Prostate gland (tissue), 2 donors: ENCODE measurements around the gene FAAP100. TPM values are rescaled to one million over a fixed set of nuclear protein-coding genes. Genes with fewer than 3 reads are reported as not detected.
"Not testable (repeated sequence)": the region's sequence is repeated elsewhere in the genome, so short reads cannot be mapped to it uniquely, and the experiment has no call there.

Experiments
- DNase-seq: peaks from one replicate; pipeline ENCODE4 v3.0.0-alpha.2; 2019; ENCODE audit warnings: low spot score
- H3K27ac ChIP-seq, 2 donors: fragments of 200-600 bp; sonication (generic); 2 replicates each; pipeline ENCODE4 v1.5.1; 2017 to 2019
- H3K27me3 ChIP-seq: fragments of 200-600 bp; sonication (generic); replicated peaks from 2 replicates; pipeline ENCODE4 v1.5.1; 2019; ENCODE audit not compliant: insufficient read depth
- H3K36me3 ChIP-seq, 2 donors: fragments of 200-600 bp; sonication (generic); 1 replicate in 1 of 2; 2 replicates in 1 of 2; pipeline versions ENCODE4 v1.5.1 to v1.8.1; 2017 to 2019
- H3K4me1 ChIP-seq: fragments of 200-600 bp; sonication (generic); replicated peaks from 2 replicates; pipeline ENCODE4 v1.5.1; 2019
- H3K4me3 ChIP-seq, 2 donors: fragments of 200-600 bp; sonication (generic); 2 replicates each; pipeline ENCODE4 v1.5.1; 2017 to 2019
- H3K9me3 ChIP-seq: fragments of 200-600 bp; sonication (generic); 2 replicates; pipeline ENCODE4 v1.5.1; 2017
- CTCF ChIP-seq, 4 experiments: fragments of 200-600 bp in 2 of 4; fragments of 450-650 bp in 2 of 4; sonication (generic) in 2 of 4; IDR thresholded peaks; 1 replicate in 3 of 4; 2 replicates in 1 of 4; pipeline ENCODE4 v1.5.1; 2016 to 2019; ENCODE audit warnings: antibody characterized with exemption in 4 of 4, mild to moderate bottlenecking in 2 of 4, moderate library complexity in 2 of 4
- POLR2A ChIP-seq: fragments of 450-650 bp; IDR thresholded peaks from one replicate; pipeline ENCODE4 v1.6.1; 2016; ENCODE audit warnings: antibody characterized with exemption, mild to moderate bottlenecking
- POLR2AphosphoS5 ChIP-seq: sonication (generic); formaldehyde crosslinking; IDR thresholded peaks from one replicate; pipeline ENCODE4 v1.6.1; 2017; ENCODE audit warnings: antibody characterized with exemption
- WGBS: methylation state at CpG from one replicate; pipeline ENCODE4 v1.1.5; 2018; 5-methylcytosine and 5-hydroxymethylcytosine counted together
- intact Hi-C: fragments of 100-400 bp; cut with DNase I; formaldehyde crosslinking; loops from one replicate; pipeline ENCODE4 v1.14.2; 2022
- total RNA-seq, 2 donors: library from RNA; depleted of rRNA; stranded (reverse); fragments of >200 nt; gene quantifications; one replicate each; pipeline ENCODE4 v1.1.0, GENCODE V29; 2016

Gene FAAP100
- total RNA-seq, 2 donors from 2014 or later = 27.8 to 44.4 TPM

- 66% methylated on average over 20 of the region's 21 CpGs for WGBS
These were observed 18.6 kb downstream of the FAAP100 start for GRCh38 chr17:81533339-81534141.

DNA sequence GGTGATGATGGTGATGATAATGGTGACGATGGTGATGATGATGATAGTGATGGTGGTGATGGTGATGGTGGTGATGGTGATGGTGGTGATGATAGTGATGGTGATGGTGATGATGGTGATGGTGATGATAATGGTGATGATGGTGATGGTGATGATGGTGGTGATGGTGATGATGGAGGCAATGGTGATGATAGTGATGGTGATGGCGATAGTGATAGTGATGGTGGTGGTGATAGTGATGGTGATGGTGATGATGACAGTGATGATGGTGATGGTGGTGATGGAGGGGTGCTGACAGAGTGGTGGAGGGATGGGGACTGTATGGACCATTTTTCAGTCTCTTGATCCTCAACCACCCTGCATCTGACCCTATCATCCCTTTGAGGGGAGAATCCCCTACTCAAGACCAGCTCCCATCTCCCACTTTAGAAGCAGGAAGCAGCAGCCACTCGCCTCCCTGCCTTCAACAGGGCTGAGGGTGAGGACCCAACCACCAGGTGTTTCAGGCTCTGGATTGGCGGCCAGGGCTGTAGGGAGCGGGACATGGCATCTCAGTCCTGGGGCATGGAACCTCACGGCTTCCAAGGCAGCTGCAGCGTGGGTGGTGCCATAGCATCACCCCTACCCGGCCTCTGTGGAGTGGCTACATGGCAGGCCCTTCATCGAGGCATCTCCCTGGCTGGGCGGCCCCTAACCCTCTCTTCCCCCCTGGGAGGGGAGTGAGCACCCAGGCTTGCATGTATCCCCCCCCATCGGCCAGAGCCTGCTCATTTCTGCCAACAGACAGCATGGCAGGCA is 19.5 kb downstream of the FAAP100 start:
- WGBS = 92% methylated on average over 11 of the region's 11 CpGs
- Histone ChIP-seq H3K27me3 (peaks cover 4% of the 10 kb centered on the region), H3K36me3 (no peaks in the 10 kb centered on the region), H3K9me3 (no peaks in the 10 kb centered on the region), H3K4me3 (no peak overlapping the region), H3K27ac (no peak overlapping the region), H3K4me1 (no peaks in the 10 kb centered on the region)
- intact Hi-C loops = no loop called here
- DNase-seq = no peak
- TF ChIP-seq POLR2A (no peak), CTCF (IDR thresholded peaks at IDR 0.05) (no peak), POLR2AphosphoS5 (no peak)

More at GRCh38 chr17:81533339-81534141, 18.6 kb downstream of the FAAP100 start:
- H3K27ac ChIP-seq = no peak overlapping the region
- DNase-seq = no peak
- TF ChIP-seq POLR2AphosphoS5 = no peak
- no peak for TF ChIP-seq CTCF (IDR thresholded peaks at IDR 0.05)
- TF ChIP-seq POLR2A = no peak
- H3K4me3 ChIP-seq = no peak overlapping the region
- no peaks in the 10 kb centered on the region for H3K9me3 ChIP-seq
- H3K27me3 ChIP-seq = peaks cover 4% of the 10 kb centered on the region
- H3K4me1 ChIP-seq = no peaks in the 10 kb centered on the region
- intact Hi-C loops = no loop called here
- H3K36me3 ChIP-seq = no peaks in the 10 kb centered on the region

DNA sequence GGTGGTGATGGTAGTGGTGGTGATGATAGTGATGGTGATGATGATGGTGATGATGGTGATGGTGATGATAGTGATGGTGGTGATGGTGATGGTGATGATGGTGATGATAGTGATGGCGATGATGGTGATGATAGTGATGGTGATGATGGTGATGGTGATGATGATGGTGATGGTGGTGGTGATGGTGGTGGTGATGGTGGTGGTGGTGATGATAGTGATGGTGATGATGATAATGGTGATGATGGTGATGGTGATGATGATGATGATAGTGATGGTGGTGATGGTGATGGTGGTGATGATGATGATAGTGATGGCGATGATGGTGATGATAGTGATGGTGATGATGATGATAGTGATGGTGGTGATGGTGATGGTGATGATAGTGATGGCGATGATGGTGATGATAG is 20.2 kb downstream of the FAAP100 start:
- WGBS = 88% methylated on average over 3 of the region's 3 CpGs
- H3K4me3 ChIP-seq, H3K27ac ChIP-seq, H3K36me3 ChIP-seq, intact Hi-C loops, H3K4me1 ChIP-seq, H3K9me3 ChIP-seq, H3K27me3 ChIP-seq, DNase-seq: not testable (repeated sequence)

DNA sequence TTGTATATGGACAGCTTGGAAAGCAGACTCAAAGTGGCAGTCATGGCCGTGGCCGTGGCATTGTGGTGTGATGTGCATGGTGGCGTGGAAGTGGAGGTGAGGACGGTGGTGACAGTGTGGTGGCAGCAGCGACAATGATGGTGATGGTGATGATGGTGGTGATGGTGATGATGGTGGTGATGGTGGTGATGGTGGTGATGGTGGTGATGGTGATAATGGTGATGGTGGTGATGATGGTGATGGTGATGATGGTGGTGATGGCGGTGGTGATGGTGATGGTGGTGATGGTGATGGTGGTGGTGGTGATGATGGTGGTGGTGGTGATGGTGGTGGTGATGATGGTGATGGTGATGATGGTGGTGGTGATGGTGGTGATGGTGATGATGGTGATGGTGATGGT is 21.1 kb downstream of the FAAP100 start:
- H3K27ac ChIP-seq, DNase-seq, intact Hi-C loops, H3K4me1 ChIP-seq, H3K9me3 ChIP-seq, H3K4me3 ChIP-seq, H3K27me3 ChIP-seq, H3K36me3 ChIP-seq: not testable (repeated sequence)
- 79% methylated on average over 6 of the region's 6 CpGs for WGBS

- TF ChIP-seq CTCF (IDR thresholded peaks at IDR 0.05) (no peak), POLR2AphosphoS5 (no peak), POLR2A (no peak)
- 91% methylated on average over 6 of the region's 6 CpGs for WGBS
- Histone ChIP-seq H3K27me3 (no peaks in the 10 kb centered on the region), H3K4me3 (no peak overlapping the region), H3K36me3 (no peaks in the 10 kb centered on the region), H3K9me3 (no peaks in the 10 kb centered on the region), H3K27ac (no peak overlapping the region), H3K4me1 (no peaks in the 10 kb centered on the region)
- no peak for DNase-seq
- intact Hi-C loops = no loop called here
These were observed 22.7 kb downstream of the FAAP100 start for GRCh38 chr17:81529437-81529803.
